HG03097 (cell line): ENCODE results near the gene LAIR2.
"Not testable (repeated sequence)": the region's sequence is repeated elsewhere in the genome, so short reads cannot be mapped to it uniquely, and the experiment has no call there.

Experiments
- ATAC-seq: cut with Tn5 transposase; IDR thresholded peaks from one replicate; pipeline ENCODE4 v1.9.1; 2021; ENCODE audit not compliant: unreplicated experiment, low FRiP score

Gene LAIR2

GRCh38 chr19:54464044-54464629 is 38.5 kb upstream of the LAIR2 start:
- ATAC-seq = peak; percentile 32

DNA sequence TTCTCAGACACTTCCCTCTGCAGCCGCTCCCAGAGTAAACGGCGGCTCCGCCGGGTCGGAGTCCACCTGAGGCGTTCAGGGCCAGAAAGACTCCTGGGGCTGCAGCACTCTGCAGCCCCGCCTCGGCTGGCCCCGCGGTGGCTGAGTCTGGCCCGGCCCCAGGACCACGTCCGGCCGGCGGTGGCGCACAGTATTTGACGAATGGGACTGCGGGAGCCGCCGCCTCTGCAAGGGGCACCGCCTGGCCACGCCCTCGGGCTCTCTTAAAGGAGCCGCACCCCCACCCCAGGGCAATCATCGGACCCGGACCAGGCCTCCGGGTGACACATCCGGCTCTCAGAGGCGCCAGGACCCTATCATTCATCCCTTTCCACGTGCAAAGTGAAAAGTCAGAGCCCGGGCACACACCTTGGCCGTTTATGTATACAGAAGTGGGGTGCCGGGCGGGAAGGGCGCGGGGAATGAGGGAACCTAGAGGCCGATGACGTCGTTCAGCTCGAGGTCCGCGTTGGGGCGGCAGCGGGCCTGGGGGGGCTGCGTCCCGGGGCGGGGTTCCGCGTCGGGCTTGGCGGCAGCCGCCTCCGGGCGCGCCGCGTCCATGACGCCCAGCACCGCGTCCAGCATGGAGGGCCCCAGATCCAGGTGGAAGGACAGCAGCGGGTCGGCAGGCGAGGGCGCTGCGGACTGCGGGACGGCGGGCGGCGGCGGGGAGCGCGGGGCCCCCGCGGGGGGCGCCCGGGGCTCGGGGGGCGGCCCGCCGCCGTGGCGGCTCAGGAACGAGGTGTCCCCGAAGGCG is 37.8 kb upstream of the LAIR2 start:
- peak; percentile 42 for ATAC-seq

DNA sequence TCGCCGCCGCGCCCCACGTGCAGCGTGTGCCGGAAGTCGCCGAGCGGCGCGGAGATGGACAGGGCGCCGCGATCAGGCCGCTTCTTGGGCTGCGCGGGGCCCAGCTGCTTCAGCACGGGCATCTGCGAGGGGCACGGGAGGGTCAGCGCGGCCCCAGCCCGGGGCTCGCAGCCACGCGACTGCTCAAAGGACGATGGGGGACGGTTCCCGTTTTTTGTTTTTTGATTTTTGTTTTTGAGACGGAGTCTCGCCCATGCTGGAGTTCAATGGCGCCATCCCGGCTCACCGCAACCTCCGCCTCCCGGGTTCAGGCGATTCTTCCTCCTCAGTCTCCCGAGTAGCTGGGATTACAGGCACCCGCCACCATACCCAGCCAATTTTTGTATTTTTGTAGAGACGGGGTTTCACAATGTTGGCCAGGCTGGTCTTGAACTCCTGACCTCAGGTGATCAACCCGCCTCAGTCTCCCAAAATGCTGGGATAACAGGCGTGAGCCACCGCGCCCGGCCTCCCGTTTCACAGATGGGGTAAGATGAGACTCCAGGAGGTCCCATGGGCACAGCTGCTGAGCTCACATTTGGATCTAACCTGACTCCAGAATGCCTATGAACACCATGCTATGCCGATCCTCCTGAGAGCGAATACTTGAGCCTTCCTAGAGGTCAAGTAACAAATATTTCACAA is 37.1 kb upstream of the LAIR2 start:
- ATAC-seq = no peak

DNA sequence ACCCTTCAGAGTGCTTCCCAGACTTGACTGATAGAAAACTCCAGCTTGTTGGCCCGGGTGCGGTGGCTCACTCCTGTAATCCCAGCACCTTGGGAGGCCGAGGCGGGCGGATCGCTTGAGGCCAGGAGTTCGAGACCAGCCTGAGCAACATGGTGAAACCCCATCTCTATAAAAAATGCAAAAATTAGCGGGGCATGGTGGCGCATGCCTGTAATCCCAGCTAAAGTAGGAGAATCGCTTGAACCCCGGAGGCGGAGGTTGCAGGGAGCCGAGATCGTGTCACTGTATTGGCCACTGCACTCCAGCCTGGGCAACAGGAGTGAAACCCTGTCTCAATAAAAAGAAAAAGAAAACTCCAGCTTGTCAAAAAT is 36.5 kb upstream of the LAIR2 start:
- not testable (repeated sequence) for ATAC-seq

DNA sequence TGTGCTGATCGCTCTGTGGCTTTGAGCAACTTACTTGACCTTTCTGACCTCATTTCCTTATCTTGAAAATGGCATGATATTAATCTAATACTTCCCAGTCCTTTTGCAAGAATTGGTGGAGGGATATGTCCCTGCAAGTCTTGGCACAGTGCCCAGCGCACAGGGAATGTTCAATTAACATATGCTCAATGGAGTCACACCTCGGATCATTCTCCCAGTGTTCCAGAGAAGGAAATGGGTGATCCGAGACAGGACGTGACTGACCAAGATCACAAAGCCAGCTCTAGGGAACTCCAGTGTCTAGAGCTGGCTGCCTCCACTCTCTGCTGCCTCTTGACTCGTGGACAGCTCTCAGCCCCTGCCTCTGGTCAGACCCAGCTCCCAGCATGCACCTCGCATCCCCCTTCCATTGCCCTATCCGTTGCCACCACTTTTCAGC is 33.1 kb upstream of the LAIR2 start:
- no peak for ATAC-seq

DNA sequence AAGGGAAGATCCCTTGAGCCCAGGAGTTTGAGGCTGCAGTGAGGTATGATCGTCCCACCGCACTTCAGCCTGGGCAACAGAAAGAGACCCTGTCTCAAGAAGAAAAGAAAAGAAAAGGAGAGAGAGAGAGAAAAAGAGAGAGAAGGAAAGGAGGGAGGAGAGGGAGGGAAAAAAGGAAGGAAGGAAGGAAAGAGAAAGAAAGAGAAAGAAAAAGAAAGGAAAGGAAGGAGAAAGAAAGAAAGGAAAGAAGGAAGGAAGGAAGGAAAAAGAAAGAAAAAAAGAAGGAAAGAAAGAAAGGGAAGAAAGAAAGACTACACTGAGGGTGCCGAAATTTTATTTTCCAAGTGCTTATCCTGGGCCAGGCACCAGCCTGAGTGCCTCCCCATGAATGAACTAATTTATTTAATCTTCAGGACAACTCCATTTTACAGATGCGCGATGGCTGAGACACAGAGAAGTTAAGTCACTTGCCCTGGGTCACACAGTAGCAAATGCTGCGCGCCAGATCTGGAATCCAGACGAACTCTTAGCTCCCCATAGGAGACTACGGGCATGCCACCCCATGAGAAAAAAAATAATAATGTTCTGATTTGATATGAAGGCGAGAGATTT is 32.2 kb upstream of the LAIR2 start:
- no peak for ATAC-seq

DNA sequence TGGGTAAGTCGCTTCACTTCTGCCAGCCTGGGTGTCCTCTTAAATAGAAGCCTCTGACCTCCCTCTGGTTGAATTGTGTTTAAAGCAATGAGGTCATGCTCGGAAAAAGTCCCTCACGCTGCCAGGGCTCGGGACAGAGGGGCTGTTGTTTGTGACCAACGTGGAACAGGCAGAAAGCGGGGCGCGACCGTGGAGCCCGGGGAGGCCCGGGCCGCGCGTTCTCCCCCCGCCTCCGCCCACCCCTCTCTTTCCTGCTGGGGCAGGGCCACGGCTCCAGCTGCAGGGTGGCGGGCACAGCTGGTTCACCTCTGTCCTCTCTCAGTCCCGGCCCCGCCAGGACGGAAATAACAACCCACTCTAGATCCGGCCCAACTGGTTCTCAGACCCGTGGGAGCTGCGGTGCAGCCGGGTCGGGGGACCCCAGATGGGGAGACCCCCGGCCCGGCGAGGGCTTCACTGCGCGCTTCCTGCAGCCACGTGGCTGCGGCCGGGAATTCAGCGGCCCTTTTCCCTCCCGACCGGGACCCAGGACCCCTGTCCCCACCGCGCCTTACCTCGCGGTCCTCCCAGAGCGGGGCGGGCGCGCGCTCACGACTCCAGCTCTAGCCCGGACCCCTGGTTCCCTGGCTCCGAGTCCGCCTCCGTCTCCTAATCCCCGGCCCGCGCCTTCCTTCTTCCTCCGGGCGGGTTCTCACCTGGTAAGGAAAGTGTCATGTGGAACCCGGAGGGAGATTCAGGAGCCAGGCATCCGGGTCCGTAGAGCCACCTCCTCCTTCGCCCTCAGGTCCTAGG is 31.4 kb upstream of the LAIR2 start:
- ATAC-seq = no peak

DNA sequence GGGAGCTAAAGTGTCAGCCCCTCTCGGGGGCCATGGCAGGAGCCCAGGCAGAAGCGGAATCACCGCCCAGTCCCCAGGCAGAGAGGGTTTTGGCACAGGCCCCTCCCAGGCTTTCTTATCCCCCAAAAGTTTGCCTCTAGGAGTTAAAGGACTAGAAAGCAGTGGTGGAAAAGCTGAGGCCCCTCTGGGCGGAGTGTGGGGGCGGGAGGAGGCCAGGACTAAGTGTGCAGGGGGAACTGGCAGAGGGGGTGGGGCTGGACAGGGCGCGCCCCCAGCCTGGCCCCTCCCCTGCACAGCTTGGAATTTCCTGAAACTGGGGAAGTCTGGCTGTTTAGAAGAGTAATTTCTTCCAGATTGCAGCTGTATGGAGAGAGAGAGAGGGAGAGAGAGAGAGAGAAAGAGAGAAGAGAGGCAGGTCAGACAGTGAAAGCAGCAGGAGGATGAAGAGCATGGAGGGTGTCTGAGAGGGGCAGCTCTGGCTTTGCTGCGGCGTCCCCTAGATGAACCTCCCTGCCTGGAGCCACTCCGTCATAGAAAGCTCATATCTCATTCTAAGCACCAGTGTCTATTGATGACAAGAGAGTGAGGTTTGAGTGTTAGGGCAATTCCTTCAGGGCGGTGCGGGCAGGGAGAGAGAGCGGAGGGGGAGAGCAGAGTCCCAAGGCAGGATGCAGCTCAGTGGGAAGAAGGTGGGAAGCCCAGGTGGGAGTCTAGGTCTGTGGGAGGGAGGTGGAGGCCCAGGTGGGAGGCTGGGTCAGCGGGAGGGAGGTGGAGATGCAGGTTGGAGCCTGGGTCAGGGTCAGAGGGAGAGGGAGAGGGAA is 29.4 kb upstream of the LAIR2 start, which contains the start of gene CDC42EP5:
Gene CDC42EP5, minus strand, starts transcription at position 226 of the 821 bp plus-strand sequence. CDS start 7,749 bp downstream, outside the sequence.
- ATAC-seq = no peak

DNA sequence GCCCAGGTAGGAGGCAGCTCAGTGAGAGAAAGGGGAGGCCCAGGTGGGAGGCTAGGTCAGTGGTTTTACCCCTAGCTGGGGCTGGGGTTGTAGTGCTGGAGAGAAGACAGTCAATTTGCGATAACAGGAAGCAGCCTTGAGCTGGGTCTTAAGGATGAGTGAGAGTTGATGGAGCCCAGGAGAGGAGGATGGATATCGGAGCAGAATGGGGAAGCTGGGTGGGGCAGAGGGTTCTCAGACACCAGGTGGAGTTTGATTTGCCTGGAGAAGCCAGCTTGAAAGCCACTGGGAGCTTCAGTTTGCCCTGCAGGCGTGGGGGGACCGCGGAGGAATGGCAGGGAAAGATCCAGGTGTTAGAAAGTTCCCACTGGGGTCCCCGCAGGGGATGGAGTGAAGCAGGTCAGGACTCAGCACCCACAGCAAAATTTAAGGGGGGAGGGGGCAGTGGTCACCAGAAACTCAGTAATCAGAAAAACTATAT is 28.7 kb upstream of the LAIR2 start:
- ATAC-seq = no peak

GRCh38 chr19:54475706-54476105 is 26.9 kb upstream of the LAIR2 start:
- ATAC-seq = no peak

DNA sequence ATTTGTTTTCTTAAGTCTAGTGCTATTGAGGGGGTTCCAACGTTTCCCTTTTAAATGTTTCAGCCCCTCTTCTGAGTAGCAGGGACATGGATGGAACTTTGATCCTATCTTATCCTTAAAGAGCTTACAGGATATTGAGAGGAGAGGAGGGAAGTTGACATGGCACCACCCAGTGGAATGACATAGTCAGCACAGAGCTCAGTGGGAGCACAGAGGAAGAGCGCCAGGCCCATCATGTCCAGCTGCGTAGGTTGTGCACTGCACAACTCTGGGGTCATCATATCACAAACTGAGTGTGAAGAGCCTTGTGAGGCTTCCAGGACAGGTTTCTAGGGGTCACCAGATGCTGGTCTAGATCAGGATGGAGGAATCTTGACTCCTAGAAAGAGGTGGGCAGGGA is 25.0 kb upstream of the LAIR2 start:
- no peak for ATAC-seq

DNA sequence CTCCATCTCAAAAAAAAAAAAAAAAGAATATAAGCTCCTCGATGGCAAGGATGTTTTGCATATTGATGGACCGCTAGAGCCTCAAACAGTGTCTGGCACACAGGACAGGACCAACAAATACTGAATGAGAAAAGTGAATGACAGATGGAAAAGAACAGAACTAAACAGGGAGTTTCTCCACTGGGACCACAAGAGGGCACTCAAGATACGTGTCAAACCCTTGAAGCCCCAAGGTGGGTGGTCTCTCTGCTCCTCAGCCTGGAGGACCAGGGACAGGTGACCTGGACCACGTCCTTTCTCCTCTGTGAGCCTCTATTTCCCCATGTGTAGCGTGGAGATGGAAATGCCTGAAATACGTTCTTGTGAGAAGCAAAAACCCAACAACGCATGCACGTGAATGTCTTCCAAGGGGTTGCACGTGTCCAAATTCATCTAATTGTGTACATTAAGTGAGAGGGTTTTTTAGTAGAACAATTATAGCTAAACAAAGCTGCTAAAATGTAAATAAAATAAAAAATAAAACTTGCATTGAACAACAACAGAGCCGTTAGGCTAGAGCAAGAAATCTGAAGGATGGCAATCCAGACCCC is 23.9 kb upstream of the LAIR2 start:
- ATAC-seq = no peak

GRCh38 chr19:54480051-54480450 is 22.6 kb upstream of the LAIR2 start:
- ATAC-seq = no peak

- ATAC-seq = no peak
Observed at GRCh38 chr19:54481326-54481930, 21.2 kb upstream of the LAIR2 start.

DNA sequence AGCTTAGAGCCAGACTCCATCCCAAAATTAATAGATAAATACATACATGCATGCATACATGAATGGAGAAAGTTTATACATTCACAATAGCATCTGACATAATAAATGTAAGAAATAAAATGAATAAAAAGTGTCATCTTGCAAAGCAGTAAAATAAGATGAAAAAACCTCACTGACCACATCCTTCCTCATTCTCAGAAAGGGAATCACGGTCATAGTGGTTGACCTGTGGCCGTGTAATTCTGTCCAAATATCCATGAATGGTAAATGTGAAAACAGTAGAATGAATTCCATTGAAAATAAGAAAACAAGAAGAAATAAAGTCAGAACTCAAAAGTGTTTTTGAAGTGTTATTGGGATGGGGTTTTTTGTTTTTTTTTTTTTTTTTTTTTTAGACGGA is 19.7 kb upstream of the LAIR2 start:
- no peak for ATAC-seq

DNA sequence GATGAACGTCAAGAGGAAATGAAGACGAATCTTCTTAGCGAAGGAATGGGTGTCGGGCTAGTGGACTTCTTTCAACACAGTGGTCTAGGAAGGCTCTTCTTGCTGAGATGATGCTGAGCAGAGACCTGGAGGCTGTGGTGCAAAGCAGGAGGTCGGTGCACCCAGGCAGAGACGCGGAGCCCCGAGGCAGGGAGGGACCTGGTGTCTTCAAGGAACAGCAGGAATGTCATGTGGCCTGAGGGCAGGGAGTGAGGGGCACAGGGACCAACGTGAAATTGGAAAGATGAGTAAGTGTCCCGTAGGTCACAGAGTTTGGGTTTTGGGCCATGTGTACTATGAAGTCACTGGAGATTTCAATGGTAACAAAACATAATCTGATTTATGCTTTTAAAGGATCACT is 18.2 kb upstream of the LAIR2 start:
- ATAC-seq = no peak

- ATAC-seq = no peak
Observed at GRCh38 chr19:54485851-54486250, 16.8 kb upstream of the LAIR2 start.

GRCh38 chr19:54489341-54489740 is 13.3 kb upstream of the LAIR2 start:
- ATAC-seq = no peak

DNA sequence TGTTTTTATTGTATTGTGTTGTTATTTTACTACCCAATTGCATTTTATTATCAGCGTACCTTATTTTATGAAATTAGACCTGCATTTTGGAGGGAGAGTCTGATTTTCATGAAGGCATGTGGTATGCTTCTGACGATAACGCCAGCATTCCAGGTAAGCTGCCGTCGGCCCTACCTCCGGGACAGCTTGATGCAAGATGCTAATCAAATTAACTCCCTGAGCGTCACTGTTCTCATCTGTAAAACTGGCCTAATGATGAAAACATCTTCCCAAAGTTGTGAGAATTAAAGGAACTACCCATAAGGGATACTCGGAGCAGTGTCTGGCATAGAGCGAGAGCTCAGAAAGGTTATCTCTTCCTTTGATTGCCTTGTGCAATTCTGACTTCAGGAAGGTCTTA is 12.9 kb upstream of the LAIR2 start:
- ATAC-seq = no peak
